Neural cell (in vitro differentiated cells): Measurements from ENCODE around the gene CCNY. TPM values are rescaled to one million over a fixed set of nuclear protein-coding genes. Genes with fewer than 3 reads are reported as not detected.

Experiments
- H2AFZ ChIP-seq: fragments of 200-600, 300-800 bp; sonication (generic), shearing (Covaris generic); 2 replicates; pipeline ENCODE4 v1.6.0; 2014; ENCODE audit warnings: low read depth, mild to moderate bottlenecking, antibody characterized with exemption, low read length, moderate library complexity
- H3F3A ChIP-seq: fragments of 200-600 bp; shearing (Covaris generic); 2 replicates; pipeline ENCODE4 v1.6.1; 2016; ENCODE audit warnings: mild to moderate bottlenecking, moderate library complexity, mixed read lengths, antibody characterized with exemption, low read length; ENCODE audit not compliant: insufficient read depth, poor library complexity, severe bottlenecking
- H3K27ac ChIP-seq: fragments of 200-600, 300-800 bp; sonication (generic), shearing (Covaris generic); 2 replicates; pipeline ENCODE4 v1.5.1; 2014; ENCODE audit warnings: mild to moderate bottlenecking, low read length, moderate library complexity
- H3K27me3 ChIP-seq: fragments of 300-800, 200-600 bp; sonication (generic), shearing (Covaris generic); 2 replicates; pipeline ENCODE4 v1.6.0; 2014; ENCODE audit warnings: mild to moderate bottlenecking, low read depth, low read length, moderate library complexity; ENCODE audit not compliant: insufficient read depth
- H3K36me3 ChIP-seq: fragments of 300-800, 200-600 bp; sonication (generic), shearing (Covaris generic); 2 replicates; pipeline ENCODE4 v1.5.1; 2014; ENCODE audit warnings: mild to moderate bottlenecking, antibody characterized with exemption, low read length, moderate library complexity; ENCODE audit not compliant: insufficient read depth
- H3K4me2 ChIP-seq: fragments of 300-800, 200-600 bp; sonication (generic), shearing (Covaris generic); 2 replicates; pipeline ENCODE4 v1.6.0; 2014; ENCODE audit warnings: mild to moderate bottlenecking, low read length
- H3K4me3 ChIP-seq: fragments of 300-800, 200-600 bp; sonication (generic), shearing (Covaris generic); 2 replicates; pipeline ENCODE4 v1.5.1; 2014; ENCODE audit warnings: mild to moderate bottlenecking, low read length, moderate library complexity
- H3K79me2 ChIP-seq: fragments of 200-600 bp; shearing (Covaris generic); replicated peaks from 2 replicates; pipeline ENCODE4 v1.6.0; 2014; ENCODE audit warnings: mild to moderate bottlenecking, low read length, moderate library complexity; ENCODE audit not compliant: insufficient read depth
- H3K9ac ChIP-seq: fragments of 300-800, 200-600 bp; sonication (generic), shearing (Covaris generic); 2 replicates; pipeline ENCODE4 v1.6.1; 2016; ENCODE audit warnings: mild to moderate bottlenecking, low read length, mixed read lengths
- H3K9me2 ChIP-seq: fragments of 200-600 bp; shearing (Covaris generic); 2 replicates; pipeline ENCODE4 v1.6.1; 2016; ENCODE audit warnings: mild to moderate bottlenecking, low read length, mixed read lengths; ENCODE audit not compliant: insufficient read depth
- H3K9me3 ChIP-seq: fragments of 200-600, 300-800 bp; sonication (generic), shearing (Covaris generic); 2 replicates; pipeline ENCODE4 v1.6.1; 2016; ENCODE audit warnings: mild to moderate bottlenecking, mixed run types, low read length, moderate library complexity, mixed read lengths
- H4K20me1 ChIP-seq: fragments of 200-600 bp; shearing (Covaris generic); 2 replicates; pipeline ENCODE4 v1.6.1; 2016; ENCODE audit warnings: mild to moderate bottlenecking, mixed run types; ENCODE audit not compliant: insufficient read depth
- EP300 ChIP-seq: fragments of 450-650 bp; conservative IDR thresholded peaks from 2 replicates; pipeline ENCODE4 v1.6.1; 2014; ENCODE audit warnings: antibody characterized with exemption, mild to moderate bottlenecking, moderate library complexity; ENCODE audit not compliant: poor library complexity, severe bottlenecking
- EZH2 ChIP-seq: fragments of 200-600, 300-800 bp; shearing (Covaris generic), sonication (generic); IDR thresholded peaks from 2 replicates; pipeline ENCODE4 v1.6.1; 2014; ENCODE audit warnings: antibody characterized with exemption, low read length, borderline replicate concordance, mild to moderate bottlenecking; ENCODE audit not compliant: insufficient read depth, poor library complexity, severe bottlenecking
- MXI1 ChIP-seq: fragments of 450-650 bp; conservative IDR thresholded peaks from 2 replicates; pipeline ENCODE4 v1.6.1; 2014; ENCODE audit warnings: antibody characterized with exemption, mild to moderate bottlenecking; ENCODE audit not compliant: poor library complexity, severe bottlenecking
- POLR2AphosphoS5 ChIP-seq: IDR thresholded peaks from 2 replicates; pipeline ENCODE4 v1.6.1; 2012
- RAD21 ChIP-seq: fragments of 450-650 bp; conservative IDR thresholded peaks from 2 replicates; pipeline ENCODE4 v1.6.1; 2014; ENCODE audit warnings: antibody characterized with exemption, mild to moderate bottlenecking, moderate library complexity
- SMC3 ChIP-seq: fragments of 450-650 bp; conservative IDR thresholded peaks from 2 replicates; pipeline ENCODE4 v1.6.1; 2014; ENCODE audit warnings: antibody characterized with exemption, mild to moderate bottlenecking, moderate library complexity; ENCODE audit not compliant: poor library complexity
- TAF1 ChIP-seq: IDR thresholded peaks from 2 replicates; pipeline ENCODE4 v1.6.1; 2012; ENCODE audit warnings: low read depth
- polyA plus RNA-seq: library from polyadenylated mRNA; depleted of rRNA; stranded (reverse); fragments of >200 nt; gene quantifications from 2 replicates; pipeline ENCODE4 v1.2.3, GENCODE V29; 2014
- TF ChIP-seq, protein P1 (sequence below): fragments of 450-650 bp; IDR thresholded peaks from 2 replicates; pipeline ENCODE4 v1.5.1; 2014; ENCODE audit warnings: antibody characterized with exemption, mild to moderate bottlenecking, moderate library complexity; ENCODE audit not compliant: poor library complexity, severe bottlenecking
- TF ChIP-seq, protein P2 (sequence below): IDR thresholded peaks from 2 replicates; pipeline ENCODE4 v1.6.1; 2012; ENCODE audit warnings: borderline replicate concordance

Gene CCNY
- polyA plus RNA-seq, 1 donor from 2014 or later: 36.4 TPM

DNA sequence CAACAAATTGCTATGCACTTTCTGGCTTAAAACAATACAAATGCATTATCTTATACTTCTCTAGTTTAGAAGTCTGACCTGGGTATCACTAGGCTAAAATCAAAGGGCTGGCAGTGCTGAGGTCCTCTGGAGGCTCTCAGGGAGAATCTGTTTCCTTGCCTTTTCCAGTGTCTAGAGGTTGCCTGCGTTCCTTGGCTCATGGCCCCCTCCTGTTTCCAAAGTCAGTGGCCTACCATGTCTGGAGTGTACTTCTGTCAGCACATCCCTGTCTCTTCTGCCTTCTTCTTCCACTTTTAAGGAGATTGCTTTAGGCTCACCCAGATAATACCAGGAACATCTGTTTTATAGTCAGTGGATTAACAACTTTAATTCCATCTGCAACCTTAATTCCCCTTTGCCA lies 52.4 kb downstream of the CCNY start:
- Histone ChIP-seq H3K4me2 (no peak overlapping the region), H3K27ac (no peak overlapping the region), H3K9me3 (no peaks in the 10 kb centered on the region), H3K27me3 (no peaks in the 10 kb centered on the region), H3K4me3 (no peak overlapping the region), H3K79me2 (peaks cover 52% of the 10 kb centered on the region), H3K9me2 (no peaks in the 10 kb centered on the region), H4K20me1 (no peaks in the 10 kb centered on the region), H3F3A (no peaks in the 10 kb centered on the region), H3K36me3 (no peaks in the 10 kb centered on the region), H2AFZ (no peak overlapping the region), H3K9ac (no peak overlapping the region)
- TF ChIP-seq TAF1: no peak
- no peak for TF ChIP-seq RAD21
- TF ChIP-seq, protein P1, sequence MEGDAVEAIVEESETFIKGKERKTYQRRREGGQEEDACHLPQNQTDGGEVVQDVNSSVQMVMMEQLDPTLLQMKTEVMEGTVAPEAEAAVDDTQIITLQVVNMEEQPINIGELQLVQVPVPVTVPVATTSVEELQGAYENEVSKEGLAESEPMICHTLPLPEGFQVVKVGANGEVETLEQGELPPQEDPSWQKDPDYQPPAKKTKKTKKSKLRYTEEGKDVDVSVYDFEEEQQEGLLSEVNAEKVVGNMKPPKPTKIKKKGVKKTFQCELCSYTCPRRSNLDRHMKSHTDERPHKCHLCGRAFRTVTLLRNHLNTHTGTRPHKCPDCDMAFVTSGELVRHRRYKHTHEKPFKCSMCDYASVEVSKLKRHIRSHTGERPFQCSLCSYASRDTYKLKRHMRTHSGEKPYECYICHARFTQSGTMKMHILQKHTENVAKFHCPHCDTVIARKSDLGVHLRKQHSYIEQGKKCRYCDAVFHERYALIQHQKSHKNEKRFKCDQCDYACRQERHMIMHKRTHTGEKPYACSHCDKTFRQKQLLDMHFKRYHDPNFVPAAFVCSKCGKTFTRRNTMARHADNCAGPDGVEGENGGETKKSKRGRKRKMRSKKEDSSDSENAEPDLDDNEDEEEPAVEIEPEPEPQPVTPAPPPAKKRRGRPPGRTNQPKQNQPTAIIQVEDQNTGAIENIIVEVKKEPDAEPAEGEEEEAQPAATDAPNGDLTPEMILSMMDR: no peak
- TF ChIP-seq EZH2: no peak
- TF ChIP-seq POLR2AphosphoS5: no peak
- no peak for TF ChIP-seq EP300
- no peak for TF ChIP-seq SMC3
- TF ChIP-seq MXI1: no peak
- TF ChIP-seq, protein P2, sequence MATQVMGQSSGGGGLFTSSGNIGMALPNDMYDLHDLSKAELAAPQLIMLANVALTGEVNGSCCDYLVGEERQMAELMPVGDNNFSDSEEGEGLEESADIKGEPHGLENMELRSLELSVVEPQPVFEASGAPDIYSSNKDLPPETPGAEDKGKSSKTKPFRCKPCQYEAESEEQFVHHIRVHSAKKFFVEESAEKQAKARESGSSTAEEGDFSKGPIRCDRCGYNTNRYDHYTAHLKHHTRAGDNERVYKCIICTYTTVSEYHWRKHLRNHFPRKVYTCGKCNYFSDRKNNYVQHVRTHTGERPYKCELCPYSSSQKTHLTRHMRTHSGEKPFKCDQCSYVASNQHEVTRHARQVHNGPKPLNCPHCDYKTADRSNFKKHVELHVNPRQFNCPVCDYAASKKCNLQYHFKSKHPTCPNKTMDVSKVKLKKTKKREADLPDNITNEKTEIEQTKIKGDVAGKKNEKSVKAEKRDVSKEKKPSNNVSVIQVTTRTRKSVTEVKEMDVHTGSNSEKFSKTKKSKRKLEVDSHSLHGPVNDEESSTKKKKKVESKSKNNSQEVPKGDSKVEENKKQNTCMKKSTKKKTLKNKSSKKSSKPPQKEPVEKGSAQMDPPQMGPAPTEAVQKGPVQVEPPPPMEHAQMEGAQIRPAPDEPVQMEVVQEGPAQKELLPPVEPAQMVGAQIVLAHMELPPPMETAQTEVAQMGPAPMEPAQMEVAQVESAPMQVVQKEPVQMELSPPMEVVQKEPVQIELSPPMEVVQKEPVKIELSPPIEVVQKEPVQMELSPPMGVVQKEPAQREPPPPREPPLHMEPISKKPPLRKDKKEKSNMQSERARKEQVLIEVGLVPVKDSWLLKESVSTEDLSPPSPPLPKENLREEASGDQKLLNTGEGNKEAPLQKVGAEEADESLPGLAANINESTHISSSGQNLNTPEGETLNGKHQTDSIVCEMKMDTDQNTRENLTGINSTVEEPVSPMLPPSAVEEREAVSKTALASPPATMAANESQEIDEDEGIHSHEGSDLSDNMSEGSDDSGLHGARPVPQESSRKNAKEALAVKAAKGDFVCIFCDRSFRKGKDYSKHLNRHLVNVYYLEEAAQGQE: no peak

DNA sequence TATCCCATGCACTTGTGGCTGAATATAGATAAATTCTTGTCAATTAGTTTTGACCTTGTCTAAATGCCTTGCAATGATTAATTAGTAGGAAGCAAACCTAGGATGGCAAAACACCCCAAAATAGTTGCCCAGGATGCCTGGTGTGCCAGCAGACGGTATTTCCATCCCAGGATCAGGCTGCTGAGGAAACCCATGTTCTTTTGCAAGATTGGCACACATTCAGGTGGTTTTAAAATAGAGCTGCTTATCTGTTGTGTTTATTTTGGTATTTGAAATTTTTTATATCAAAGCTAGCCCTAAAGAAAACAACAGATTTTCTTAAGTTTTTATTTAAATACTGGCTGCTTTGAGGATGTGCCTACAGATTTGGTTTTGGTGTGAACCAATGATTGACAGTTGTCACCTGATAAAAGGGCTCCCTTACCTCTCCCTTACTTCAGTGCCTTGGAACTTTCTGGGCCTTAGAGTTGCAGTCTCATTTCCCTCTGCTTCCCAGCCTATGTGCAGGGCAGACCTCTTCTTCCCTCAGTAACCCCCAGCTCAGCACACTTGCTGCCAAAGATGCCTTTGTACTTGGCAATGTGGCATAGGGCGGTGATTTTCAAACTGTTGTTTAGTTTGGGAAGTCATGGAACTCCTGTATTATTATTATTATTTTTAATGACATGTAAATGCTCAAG lies 54.0 kb downstream of the CCNY start:
- Histone ChIP-seq H4K20me1 (no peaks in the 10 kb centered on the region), H3K79me2 (peaks cover 55% of the 10 kb centered on the region), H3F3A (no peaks in the 10 kb centered on the region), H3K4me2 (no peak overlapping the region), H3K9me2 (no peaks in the 10 kb centered on the region), H3K9ac (no peak overlapping the region), H2AFZ (no peak overlapping the region), H3K27ac (no peak overlapping the region), H3K4me3 (no peak overlapping the region), H3K36me3 (no peaks in the 10 kb centered on the region), H3K9me3 (no peaks in the 10 kb centered on the region), H3K27me3 (no peaks in the 10 kb centered on the region)
- TF ChIP-seq, protein P1: no peak
- TF ChIP-seq TAF1 (no peak), MXI1 (no peak), SMC3 (no peak), POLR2AphosphoS5 (no peak), RAD21 (no peak), EZH2 (no peak), EP300 (no peak)
- TF ChIP-seq, protein P2: no peak
